K562 (cell line): ENCODE results near the gene SIGLEC7. TPM values are rescaled to one million over a fixed set of nuclear protein-coding genes. Genes with fewer than 3 reads are reported as not detected.

Experiments used
- ATAC-seq: fragments of 200-7000 bp; cut with Tn5 transposase; 3 replicates; pipeline ENCODE4 v1.9.1; 2020; ENCODE audit warnings: moderate library complexity
- BruUV-seq: library from RNA; stranded (reverse); fragments of 400-500 nt; replicated peaks from 2 replicates; lab custom pipeline; 2021; lab: Mats Ljungman, UMichigan
- CTCF ChIA-PET: fragments of 300-600 bp; formaldehyde crosslinking; extraction: SDS; loops from one replicate; lab custom pipeline; 2021; ENCODE audit warnings: low intra/inter-chr PET ratio; lab: Yijun Ruan, JAX
- POLR2A ChIA-PET: fragments of 300-600, 350-650 bp; sonication (Branson Sonifier 250); formaldehyde crosslinking; extraction: SDS; loops from one replicate; lab custom pipeline; 2021; ENCODE audit warnings: antibody characterized with exemption, inconsistent platforms; lab: Yijun Ruan, JAX
- DNase-seq, 4 experiments: peaks; one replicate each; pipeline versions ENCODE4 v3.0.0 to v3.0.0-alpha.2; 2011 to 2018; ENCODE audit warnings: low spot score in 3 of 4, mixed read lengths in 3 of 4; ENCODE audit errors: extremely low read depth in 1 of 4
- FAIRE-seq: peaks from 2 replicates; lab custom pipeline; 2011; peaks lifted over from hg19 to GRCh38; lab: Jason Lieb, UNC
- H2AFZ ChIP-seq: 2 replicates; pipeline ENCODE4 v1.6.0; 2011; ENCODE audit warnings: low read depth, low read length, control low read depth, inconsistent platforms
- H3K27ac ChIP-seq: fragments of 200-600 bp; 3 replicates; pipeline ENCODE4 v1.8.0; 2011; ENCODE audit warnings: low read depth, mild to moderate bottlenecking, control low read depth, inconsistent platforms, low read length, moderate library complexity, mixed read lengths; ENCODE audit errors: extremely low read depth
- H3K27me3 ChIP-seq, 2 experiments: fragments of 300-600 bp in 1 of 2; 2 replicates in 1 of 2; 3 replicates in 1 of 2; pipeline versions ENCODE4 v1.6.0 to v1.8.0; 2011; ENCODE audit warnings: inconsistent platforms in 2 of 2, low read length in 2 of 2, mild to moderate bottlenecking in 1 of 2, mixed read lengths in 1 of 2, moderate library complexity in 1 of 2; ENCODE audit not compliant: control insufficient read depth in 2 of 2, insufficient read depth in 2 of 2
- H3K36me3 ChIP-seq: fragments of 300-600 bp; 3 replicates; pipeline ENCODE4 v1.8.0; 2011; ENCODE audit warnings: mild to moderate bottlenecking, low read length, inconsistent platforms; ENCODE audit not compliant: control insufficient read depth, insufficient read depth
- H3K4me1 ChIP-seq, 2 experiments: fragments of 200-600 bp in 1 of 2; replicated peaks in 1 of 2; 2 replicates in 1 of 2; 3 replicates in 1 of 2; pipeline versions ENCODE4 v1.5.1 to v1.8.0; 2011; ENCODE audit warnings: inconsistent platforms in 2 of 2, low read length in 2 of 2, mild to moderate bottlenecking in 1 of 2, mixed read lengths in 1 of 2, moderate library complexity in 1 of 2; ENCODE audit not compliant: control insufficient read depth in 2 of 2, insufficient read depth in 2 of 2
- H3K4me2 ChIP-seq: 2 replicates; pipeline ENCODE4 v1.6.1; 2011; ENCODE audit warnings: low read length, control low read depth, inconsistent platforms, mixed read lengths; ENCODE audit not compliant: insufficient read depth
- H3K4me3 ChIP-seq: fragments of 200-600 bp; sonication (generic), shearing (Covaris generic); 2 replicates; pipeline ENCODE4 v1.5.1; 2016; ENCODE audit warnings: control low read depth, inconsistent platforms
- H3K79me2 ChIP-seq: fragments of 200-600 bp; 3 replicates; pipeline ENCODE4 v1.8.0; 2011; ENCODE audit warnings: low read length, inconsistent platforms; ENCODE audit not compliant: control insufficient read depth, insufficient read depth
- H3K9ac ChIP-seq, 2 experiments: 2 replicates each; pipeline versions ENCODE4 v1.6.0 to v1.6.1; 2011; ENCODE audit warnings: low read depth in 2 of 2, low read length in 2 of 2, control low read depth in 1 of 2, inconsistent platforms in 1 of 2, mild to moderate bottlenecking in 1 of 2, mixed read lengths in 1 of 2; ENCODE audit not compliant: insufficient read depth in 1 of 2
- H3K9me1 ChIP-seq: one replicate; pipeline ENCODE4 v1.6.0; 2011; ENCODE audit warnings: inconsistent platforms, mild to moderate bottlenecking, low read length, moderate library complexity; ENCODE audit not compliant: control insufficient read depth, insufficient read depth
- H3K9me3 ChIP-seq: replicated peaks from 2 replicates; pipeline ENCODE4 v1.5.1; 2011; ENCODE audit warnings: low read depth, low read length, inconsistent platforms; ENCODE audit not compliant: control insufficient read depth, insufficient read depth
- H4K20me1 ChIP-seq: replicated peaks from 2 replicates; pipeline ENCODE4 v1.6.1; 2011; ENCODE audit warnings: low read length, inconsistent platforms, mixed read lengths; ENCODE audit not compliant: control insufficient read depth, insufficient read depth
- NFYB ChIP-seq: IDR thresholded peaks from 2 replicates; pipeline ENCODE4 v1.6.1; 2011; ENCODE audit warnings: mild to moderate bottlenecking, moderate library complexity; ENCODE audit not compliant: insufficient read length; ENCODE audit errors: extremely low read depth
- RBM22 ChIP-seq: fragments of 200-400 bp; formaldehyde crosslinking; IDR thresholded peaks from 2 replicates; pipeline ENCODE4 v1.6.1; 2018; ENCODE audit warnings: low read length, low read depth; ENCODE audit not compliant: poor library complexity, severe bottlenecking
- RBM25 ChIP-seq: fragments of 200-400 bp; formaldehyde crosslinking; IDR thresholded peaks from 2 replicates; pipeline ENCODE4 v1.6.1; 2018; ENCODE audit warnings: low read length, low read depth, moderate library complexity; ENCODE audit not compliant: severe bottlenecking
- ZFP1 ChIP-seq: fragments of 450-650 bp; formaldehyde crosslinking; IDR thresholded peaks from 2 replicates; pipeline ENCODE4 v1.4.0; 2020; ENCODE audit warnings: mild to moderate bottlenecking, mixed read lengths
- ZFP30 ChIP-seq: fragments of 250-450 bp; sonication (Bioruptor Pico); IDR thresholded peaks from 2 replicates; pipeline ENCODE4 v1.8.0; 2022; ENCODE audit warnings: moderate library complexity, mild to moderate bottlenecking, inconsistent platforms, borderline replicate concordance
- ZNF561 ChIP-seq: fragments of 450-650 bp; formaldehyde crosslinking; conservative IDR thresholded peaks from 2 replicates; pipeline ENCODE4 v1.4.0; 2020; ENCODE audit warnings: mild to moderate bottlenecking, moderate library complexity
- WGBS: fragments of 100-300 bp; shearing (Covaris generic); methylation state at CpG from one replicate; pipeline ENCODE4 v1.1.6; 2016; ENCODE audit warnings: low coverage, mixed read lengths; ENCODE audit not compliant: insufficient coverage; ENCODE audit errors: missing lambda C conversion rate; 5-methylcytosine and 5-hydroxymethylcytosine counted together
- in situ Hi-C: fragments of 300-500 bp; cut with MboI; formaldehyde crosslinking; loops from 4 replicates; pipeline ENCODE4 v1.15.0; 2018; ENCODE audit warnings: inconsistent platforms, mixed read lengths
- intact Hi-C: fragments of 100-400 bp; cut with micrococcal nuclease; formaldehyde crosslinking; loops from 2 replicates; pipeline ENCODE4 v1.14.2; 2022
- polyA plus RNA-seq, 8 experiments: library from polyadenylated mRNA; depleted of rRNA in 4 of 8; stranded (reverse) in 5 of 8; unstranded in 3 of 8; fragments of >200 nt; fragmentation: Nextera tagmentation in 2 of 8; fragmentation: Illumina TruSeq in 1 of 8; extraction: Ambion mirVana in 2 of 8; extraction: Trizol in 1 of 8; gene quantifications; 2 replicates each; pipeline versions ENCODE4 v1.2.1 to v1.2.3, GENCODE V29; 2011 to 2014; ENCODE audit warnings: inconsistent platforms in 1 of 8, missing spikeins in 1 of 8
- total RNA-seq, 7 experiments: library from RNA; depleted of rRNA in 6 of 7; stranded (reverse); fragments of >200 nt in 6 of 7; fragmentation: Illumina TruSeq in 2 of 7; extraction: Trizol in 2 of 7; gene quantifications; 2 replicates each; pipeline versions ENCODE4 v1.2.1 to v1.2.3, GENCODE V29; 2011 to 2021; ENCODE audit warnings: low replicate concordance in 1 of 7

Gene SIGLEC7
- total and polyA plus RNA-seq, 9 of the 15 experiments (the other 6 are each of a cell fraction or from before 2014, with no cell fraction given), result 0.10 to 0.12 TPM; not detected in 7

GRCh38 chr19:51196181-51196580 lies 54.1 kb downstream of the SIGLEC7 start:
- peak overlapping the region; percentile 12; the same call in 1 of the 2 replicates for H2AFZ ChIP-seq
- FAIRE-seq, result peak; percentile 51
- ChIA-PET CTCF (no interaction called here), POLR2A (interaction anchor here (0.6 kb wide), 1 partner anchor 507 kb away, joined by 3 read pairs; no protein-coding TSS in a partner anchor)
- H3K79me2 ChIP-seq, result no peaks in the 10 kb centered on the region
- 32% methylated on average over 5 of the region's 5 CpGs for WGBS
- in situ Hi-C loops (no loop called here), intact Hi-C loops (no loop called here)
- H3K4me1 ChIP-seq, result peaks cover 4 to 11% of the 10 kb centered on the region in 2 experiments; a peak in 3 of 5 replicates
- H3K9ac ChIP-seq, result no peak overlapping the region
- no peak overlapping the region for H3K4me3 ChIP-seq
- no peaks in the 10 kb centered on the region for H3K9me1 ChIP-seq
- no peaks in the 10 kb centered on the region for H4K20me1 ChIP-seq
- no peaks in the 10 kb centered on the region for H3K36me3 ChIP-seq
- H3K27me3 ChIP-seq, result peaks cover 4 to 61% of the 10 kb centered on the region in 2 experiments; a peak in 3 of 5 replicates
- no peak overlapping the region for H3K27ac ChIP-seq
- no peak for TF ChIP-seq ZNF561 (CRISPR knock-in tag)
- TF ChIP-seq RBM25, result peak; percentile 15
- TF ChIP-seq ZFP1, result no peak
- peak; percentile 35 for TF ChIP-seq NFYB
- TF ChIP-seq ZFP30 (CRISPR knock-in tag), result no peak
- no peak for TF ChIP-seq RBM22
- ATAC-seq, result peak; percentile 75
- no peaks in the 10 kb centered on the region for H3K9me3 ChIP-seq
- peak in 2 of 4 experiments; percentile 31 to 36 for DNase-seq
- H3K4me2 ChIP-seq, result no peak overlapping the region
- BruUV-seq, result no TSS peak
